ENCODE measurements around the gene ARHGAP36. TPM values are rescaled to one million over a fixed set of nuclear protein-coding genes. Genes with fewer than 3 reads are reported as not detected.

The ARHGAP36 gene
- total RNA-seq, 1 donor, result not detected

- no peak for DNase-seq (ENCODE audit: low read depth)
- TF ChIP-seq CTCF (IDR thresholded peaks at IDR 0.05; ENCODE audit: insufficient read depth, low read depth, low read length), result no peak
- no peak overlapping the region for H3K4me3 ChIP-seq (ENCODE audit: low read depth, low read length)
These were observed 9.9 kb downstream of the ARHGAP36 start for GRCh38 chrX:131067846-131068745.

- DNase-seq (ENCODE audit: low read depth), result peak; percentile 3
- H3K4me3 ChIP-seq (ENCODE audit: low read depth, low read length), result no peak overlapping the region
- peak; percentile 47 for TF ChIP-seq CTCF (IDR thresholded peaks at IDR 0.05; ENCODE audit: insufficient read depth, low read depth, low read length)
These were observed 11.0 kb downstream of the ARHGAP36 start for GRCh38 chrX:131068945-131069719.

GRCh38 chrX:131072871-131073571 is 14.9 kb downstream of the ARHGAP36 start:
- no peak for TF ChIP-seq CTCF (IDR thresholded peaks at IDR 0.05; ENCODE audit: insufficient read depth, low read depth, low read length)
- no peak for DNase-seq (ENCODE audit: low read depth)
- no peak overlapping the region for H3K4me3 ChIP-seq (ENCODE audit: low read depth, low read length)

- H3K4me3 ChIP-seq (ENCODE audit: low read depth, low read length), result no peak overlapping the region
- TF ChIP-seq CTCF (IDR thresholded peaks at IDR 0.05; ENCODE audit: insufficient read depth, low read depth, low read length), result no peak
- no peak for DNase-seq (ENCODE audit: low read depth)
These were observed 15.5 kb downstream of the ARHGAP36 start for GRCh38 chrX:131073607-131074006.

- no peak overlapping the region for H3K4me3 ChIP-seq (ENCODE audit: low read depth, low read length)
- TF ChIP-seq CTCF (IDR thresholded peaks at IDR 0.05; ENCODE audit: insufficient read depth, low read depth, low read length), result no peak
- no peak for DNase-seq (ENCODE audit: low read depth)
These were observed 23.9 kb downstream of the ARHGAP36 start for GRCh38 chrX:131081772-131082740.
